Keratinocyte (primary cell): ENCODE measurements around the gene PTPRN2. TPM values are rescaled to one million over a fixed set of nuclear protein-coding genes. Genes with fewer than 3 reads are reported as not detected.

Experiments
- DNase-seq: peaks from one replicate; pipeline ENCODE4 v3.0.0-alpha.2; 2011; ENCODE audit warnings: low read depth, missing footprints, low spot score
- FAIRE-seq: peaks from 2 replicates; lab custom pipeline; 2011; peaks lifted over from hg19 to GRCh38; lab: Jason Lieb, UNC
- H2AFZ ChIP-seq: 2 replicates; pipeline ENCODE4 v1.6.0; 2012; ENCODE audit warnings: low read length, control low read depth, inconsistent platforms; ENCODE audit not compliant: control insufficient read depth
- H3K27ac ChIP-seq: 2 replicates; pipeline ENCODE4 v1.5.1; 2011; ENCODE audit warnings: low read length; ENCODE audit not compliant: control insufficient read depth, insufficient read depth
- H3K27me3 ChIP-seq: 3 replicates; pipeline ENCODE4 v1.6.0; 2011; ENCODE audit warnings: low read length; ENCODE audit not compliant: control insufficient read depth, insufficient read depth; ENCODE audit errors: extremely low read depth
- H3K36me3 ChIP-seq, 2 experiments: 2 replicates in 1 of 2; 3 replicates in 1 of 2; pipeline ENCODE4 v1.5.1; 2011; ENCODE audit warnings: low read length in 2 of 2, mild to moderate bottlenecking in 1 of 2; ENCODE audit not compliant: control insufficient read depth in 2 of 2, insufficient read depth in 2 of 2; ENCODE audit errors: extremely low read depth in 1 of 2
- H3K4me1 ChIP-seq: 3 replicates; pipeline ENCODE4 v1.5.1; 2011; ENCODE audit warnings: low read length; ENCODE audit not compliant: control insufficient read depth, insufficient read depth; ENCODE audit errors: extremely low read depth
- H3K4me2 ChIP-seq: 3 replicates; pipeline ENCODE4 v1.6.0; 2011; ENCODE audit warnings: low read depth, low read length; ENCODE audit not compliant: control insufficient read depth, insufficient read depth; ENCODE audit errors: extremely low read depth
- H3K4me3 ChIP-seq, 3 experiments: fragments of 200-600 bp in 1 of 3; sonication (generic) in 1 of 3; 2 replicates in 2 of 3; 3 replicates in 1 of 3; pipeline ENCODE4 v1.5.1; 2011 to 2016; ENCODE audit warnings: low read length in 3 of 3, mild to moderate bottlenecking in 3 of 3, control low read depth in 2 of 3, inconsistent platforms in 1 of 3, low read depth in 1 of 3, mixed read lengths in 1 of 3, mixed run types in 1 of 3, moderate library complexity in 1 of 3; ENCODE audit not compliant: control insufficient read depth in 2 of 3, insufficient read depth in 2 of 3; ENCODE audit errors: extremely low read depth in 1 of 3
- H3K79me2 ChIP-seq: 2 replicates; pipeline ENCODE4 v1.6.0; 2012; ENCODE audit warnings: low read length; ENCODE audit not compliant: control insufficient read depth, insufficient read depth
- H3K9ac ChIP-seq: 3 replicates; pipeline ENCODE4 v1.6.0; 2011; ENCODE audit warnings: low read length; ENCODE audit not compliant: control insufficient read depth, insufficient read depth; ENCODE audit errors: extremely low read depth
- H3K9me1 ChIP-seq: 3 replicates; pipeline ENCODE4 v1.6.0; 2011; ENCODE audit warnings: low read length; ENCODE audit not compliant: control insufficient read depth, insufficient read depth; ENCODE audit errors: extremely low read depth
- H3K9me3 ChIP-seq: 2 replicates; pipeline ENCODE4 v1.5.1; 2012; ENCODE audit warnings: low read depth, low read length; ENCODE audit not compliant: control insufficient read depth
- H4K20me1 ChIP-seq: 3 replicates; pipeline ENCODE4 v1.6.0; 2011; ENCODE audit warnings: low read length; ENCODE audit not compliant: control insufficient read depth, insufficient read depth; ENCODE audit errors: extremely low read depth
- EZH2 ChIP-seq: IDR thresholded peaks from one replicate; pipeline ENCODE4 v1.6.1; 2012; ENCODE audit warnings: inconsistent platforms, mild to moderate bottlenecking, low read length, moderate library complexity
- dilution Hi-C: fragments of 300-500 bp; cut with MboI; formaldehyde crosslinking; loops from one replicate; pipeline ENCODE4 v1.7.0; 2020; ENCODE audit warnings: low sequenced_read_pairs; ENCODE audit not compliant: extremely low pct_ligation_motif_present
- polyA plus RNA-seq, 5 experiments: library from polyadenylated mRNA; depleted of rRNA in 3 of 5; stranded (reverse) in 3 of 5; stranded (forward) in 1 of 5; unstranded in 1 of 5; fragments of >200 nt; gene quantifications; 1 replicate in 1 of 5; 2 replicates in 3 of 5; 3 replicates in 1 of 5; pipeline versions ENCODE4 v1.2.1 to v1.2.3, GENCODE V29; 2011 to 2012; ENCODE audit warnings: missing spikeins in 2 of 5, low read depth in 1 of 5, low replicate concordance in 1 of 5
- TF ChIP-seq, protein P1 (sequence below), 3 experiments: IDR thresholded peaks in 1 of 3; conservative IDR thresholded peaks in 1 of 3; optimal IDR thresholded peaks in 1 of 3; 2 replicates in 2 of 3; 3 replicates in 1 of 3; pipeline versions ENCODE3 to v1.5.1; 2011; ENCODE audit warnings: low read length in 3 of 3, mild to moderate bottlenecking in 3 of 3, moderate library complexity in 2 of 3, control low read depth in 1 of 3, inconsistent platforms in 1 of 3; ENCODE audit not compliant: insufficient read depth in 2 of 3; ENCODE audit errors: extremely low read depth in 1 of 3

Gene PTPRN2
- polyA plus RNA-seq, 1 donor (not counting 4 experiments of a cell fraction or from before 2014, with no cell fraction given), result not detected

DNA sequence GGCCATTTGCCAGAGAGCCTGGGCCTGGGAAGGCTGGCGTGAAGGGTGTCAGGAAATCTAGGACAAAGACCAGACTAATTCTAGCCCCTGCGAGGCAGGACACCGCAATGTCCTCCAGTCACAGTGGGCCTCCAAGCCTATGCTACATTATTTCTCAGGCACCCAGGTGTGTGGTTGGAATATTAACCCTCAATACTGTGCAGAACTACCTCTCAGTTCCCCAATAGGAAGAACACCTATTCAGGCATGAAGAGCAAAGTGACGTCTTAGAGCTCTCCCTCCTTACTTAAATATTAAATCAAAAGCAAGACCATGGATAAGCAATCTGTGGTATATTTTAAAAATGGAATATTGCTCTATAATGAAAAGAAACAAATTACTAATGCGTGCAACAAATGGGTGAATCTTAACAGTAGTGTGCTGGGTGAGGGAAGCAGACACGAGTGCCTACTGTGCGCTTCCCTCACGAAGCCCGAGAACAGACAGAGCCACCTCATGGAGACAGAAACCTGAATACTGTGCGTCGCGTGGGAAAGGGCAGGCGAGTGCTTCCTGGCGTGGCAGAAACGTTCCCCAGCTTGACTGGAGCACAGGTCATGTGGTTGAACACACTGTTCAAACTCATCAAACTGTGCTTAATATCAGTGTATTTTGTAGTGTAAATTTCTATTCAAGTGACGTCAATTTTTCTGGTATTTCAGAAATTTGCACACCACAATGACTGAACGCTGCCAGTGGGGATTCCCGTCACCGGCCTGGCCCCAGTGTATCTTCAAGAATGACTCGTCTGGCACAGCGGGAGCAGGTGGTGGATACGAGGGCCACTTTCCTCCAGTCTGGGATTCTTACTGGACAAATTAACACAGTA is 15.5 kb upstream of the PTPRN2 start:
- no peak overlapping the region for H3K4me3 ChIP-seq
- no peak for DNase-seq
- no peaks in the 10 kb centered on the region for H3K27me3 ChIP-seq
- no peaks in the 10 kb centered on the region for H3K9me3 ChIP-seq
- H3K27ac ChIP-seq, result no peak overlapping the region
- H3K4me2 ChIP-seq, result no peak overlapping the region
- TF ChIP-seq, protein P1, sequence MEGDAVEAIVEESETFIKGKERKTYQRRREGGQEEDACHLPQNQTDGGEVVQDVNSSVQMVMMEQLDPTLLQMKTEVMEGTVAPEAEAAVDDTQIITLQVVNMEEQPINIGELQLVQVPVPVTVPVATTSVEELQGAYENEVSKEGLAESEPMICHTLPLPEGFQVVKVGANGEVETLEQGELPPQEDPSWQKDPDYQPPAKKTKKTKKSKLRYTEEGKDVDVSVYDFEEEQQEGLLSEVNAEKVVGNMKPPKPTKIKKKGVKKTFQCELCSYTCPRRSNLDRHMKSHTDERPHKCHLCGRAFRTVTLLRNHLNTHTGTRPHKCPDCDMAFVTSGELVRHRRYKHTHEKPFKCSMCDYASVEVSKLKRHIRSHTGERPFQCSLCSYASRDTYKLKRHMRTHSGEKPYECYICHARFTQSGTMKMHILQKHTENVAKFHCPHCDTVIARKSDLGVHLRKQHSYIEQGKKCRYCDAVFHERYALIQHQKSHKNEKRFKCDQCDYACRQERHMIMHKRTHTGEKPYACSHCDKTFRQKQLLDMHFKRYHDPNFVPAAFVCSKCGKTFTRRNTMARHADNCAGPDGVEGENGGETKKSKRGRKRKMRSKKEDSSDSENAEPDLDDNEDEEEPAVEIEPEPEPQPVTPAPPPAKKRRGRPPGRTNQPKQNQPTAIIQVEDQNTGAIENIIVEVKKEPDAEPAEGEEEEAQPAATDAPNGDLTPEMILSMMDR (optimal IDR thresholded peaks at IDR 0.05 in 1 of 3, IDR thresholded peaks at IDR 0.05 in 1 of 3, conservative IDR thresholded peaks at IDR 0.05 in 1 of 3; ENCODE audit: extremely low read depth in 1 of 3, insufficient read depth in 2 of 3, low read length in 3 of 3), result no peak
- TF ChIP-seq EZH2, result no peak
- no peak overlapping the region for H2AFZ ChIP-seq
- H3K9me1 ChIP-seq, result no peaks in the 10 kb centered on the region
- no peaks in the 10 kb centered on the region for H3K4me1 ChIP-seq
- H4K20me1 ChIP-seq, result no peaks in the 10 kb centered on the region
- dilution Hi-C loops, result no loop called here
- no peak for FAIRE-seq
- no peaks in the 10 kb centered on the region for H3K79me2 ChIP-seq
- H3K36me3 ChIP-seq, result no peaks in the 10 kb centered on the region
- H3K9ac ChIP-seq, result no peak overlapping the region

DNA sequence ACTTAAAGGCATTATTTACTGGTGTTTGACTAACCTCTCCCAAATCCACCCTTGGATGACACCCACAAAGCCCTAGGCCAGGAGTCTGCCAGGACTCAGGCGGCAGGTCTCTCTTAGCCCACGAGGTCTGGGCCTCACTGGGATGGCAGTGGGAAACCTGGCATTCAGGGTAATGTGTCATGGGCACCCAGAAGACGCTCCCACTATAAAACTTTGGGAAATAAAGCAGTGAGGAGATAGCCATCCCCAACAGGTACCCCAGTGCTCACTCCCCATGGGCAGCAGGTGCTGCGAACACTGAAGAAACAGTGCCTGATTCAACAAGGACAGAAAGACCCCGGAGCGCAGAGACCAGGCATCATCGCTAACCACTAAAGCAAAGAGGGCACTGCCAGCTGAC is 14.4 kb upstream of the PTPRN2 start:
- TF ChIP-seq, protein P1 (optimal IDR thresholded peaks at IDR 0.05 in 1 of 3, IDR thresholded peaks at IDR 0.05 in 1 of 3, conservative IDR thresholded peaks at IDR 0.05 in 1 of 3; ENCODE audit: extremely low read depth in 1 of 3, insufficient read depth in 2 of 3, low read length in 3 of 3), result no peak
- no peak for TF ChIP-seq EZH2
- FAIRE-seq, result no peak
- dilution Hi-C loops, result no loop called here
- no peak overlapping the region for H3K4me2 ChIP-seq
- H3K27ac ChIP-seq, result no peak overlapping the region
- no peak for DNase-seq
- no peaks in the 10 kb centered on the region for H3K36me3 ChIP-seq
- no peaks in the 10 kb centered on the region for H3K79me2 ChIP-seq
- H3K9me1 ChIP-seq, result no peaks in the 10 kb centered on the region
- no peaks in the 10 kb centered on the region for H3K4me1 ChIP-seq
- H2AFZ ChIP-seq, result no peak overlapping the region
- no peaks in the 10 kb centered on the region for H3K9me3 ChIP-seq
- no peaks in the 10 kb centered on the region for H3K27me3 ChIP-seq
- no peak overlapping the region for H3K4me3 ChIP-seq
- H4K20me1 ChIP-seq, result no peaks in the 10 kb centered on the region
- no peak overlapping the region for H3K9ac ChIP-seq
